CD4-positive, alpha-beta T cell treated with Interleukin-15 for 4 hours (primary cell): ENCODE results near the gene RNF43.

Source experiments
- DNase-seq: peaks from one replicate; pipeline ENCODE4 v3.0.0-alpha.2; 2020; ENCODE audit warnings: low spot score

The RNF43 gene

GRCh38 chr17:58381124-58382035 is 36.0 kb downstream of the RNF43 start:
- no peak for DNase-seq

- no peak for DNase-seq
Measured at GRCh38 chr17:58380207-58381123, 36.9 kb downstream of the RNF43 start.

GRCh38 chr17:58379511-58379824 is 37.9 kb downstream of the RNF43 start:
- DNase-seq, result no peak

GRCh38 chr17:58378733-58379510 is 38.4 kb downstream of the RNF43 start:
- no peak for DNase-seq

GRCh38 chr17:58377661-58378060 is 39.7 kb downstream of the RNF43 start:
- DNase-seq, result no peak

GRCh38 chr17:58377093-58377601 is 40.2 kb downstream of the RNF43 start:
- no peak for DNase-seq

- no peak for DNase-seq
Measured at GRCh38 chr17:58376472-58377000, 40.8 kb downstream of the RNF43 start.

- DNase-seq, result no peak
Measured at GRCh38 chr17:58375811-58376210, 41.5 kb downstream of the RNF43 start.

GRCh38 chr17:58375256-58375655 is 42.1 kb downstream of the RNF43 start:
- no peak for DNase-seq

- DNase-seq, result no peak
Measured at GRCh38 chr17:58373923-58374322, 43.4 kb downstream of the RNF43 start.

GRCh38 chr17:58373003-58373402 is 44.3 kb downstream of the RNF43 start:
- DNase-seq, result no peak

GRCh38 chr17:58371300-58371950 is 45.9 kb downstream of the RNF43 start:
- no peak for DNase-seq

- DNase-seq, result no peak
Measured at GRCh38 chr17:58370716-58371115, 46.6 kb downstream of the RNF43 start.

GRCh38 chr17:58370309-58370708 is 47.0 kb downstream of the RNF43 start:
- DNase-seq, result no peak

GRCh38 chr17:58369214-58370031 is 47.9 kb downstream of the RNF43 start:
- DNase-seq, result no peak

- DNase-seq, result no peak
Measured at GRCh38 chr17:58368860-58369213, 48.5 kb downstream of the RNF43 start.
